LNCaP clone FGC (cell line): ENCODE measurements around the gene MACROH2A1.

Experiments used
- DNase-seq: peaks from one replicate; pipeline ENCODE4 v3.0.0-alpha.2; 2011; ENCODE audit warnings: low read depth
- H3K4me3 ChIP-seq: 2 replicates; pipeline ENCODE4 v1.5.1; 2011; ENCODE audit warnings: mild to moderate bottlenecking, low read depth, low read length, control low read depth
- CTCF ChIP-seq: IDR thresholded peaks from 2 replicates; pipeline ENCODE4 v1.5.1; 2012; ENCODE audit warnings: mild to moderate bottlenecking; ENCODE audit not compliant: control insufficient read depth, insufficient read depth; ENCODE audit errors: extremely low read depth

Gene MACROH2A1

GRCh38 chr5:135315386-135315785 is 83.6 kb downstream of the MACROH2A1 start:
- no peak for DNase-seq
- no peak overlapping the region for H3K4me3 ChIP-seq
- TF ChIP-seq CTCF: no peak

- H3K4me3 ChIP-seq: no peak overlapping the region
- DNase-seq: no peak
- TF ChIP-seq CTCF: no peak
Observed at GRCh38 chr5:135313946-135314345, 85.1 kb downstream of the MACROH2A1 start.

GRCh38 chr5:135313405-135313804 is 85.6 kb downstream of the MACROH2A1 start:
- no peak for DNase-seq
- H3K4me3 ChIP-seq: no peak overlapping the region
- no peak for TF ChIP-seq CTCF

- DNase-seq: no peak
- TF ChIP-seq CTCF: no peak
- no peak overlapping the region for H3K4me3 ChIP-seq
Observed at GRCh38 chr5:135312255-135312935, 86.6 kb downstream of the MACROH2A1 start.

GRCh38 chr5:135310328-135310989 is 88.6 kb downstream of the MACROH2A1 start:
- no peak for TF ChIP-seq CTCF
- no peak for DNase-seq
- H3K4me3 ChIP-seq: no peak overlapping the region

- no peak for TF ChIP-seq CTCF
- H3K4me3 ChIP-seq: no peak overlapping the region
- no peak for DNase-seq
Observed at GRCh38 chr5:135309391-135310327, 89.4 kb downstream of the MACROH2A1 start.
